ENCODE data around the gene KEAP1. TPM values are rescaled to one million over a fixed set of nuclear protein-coding genes. Genes with fewer than 3 reads are reported as not detected.

The KEAP1 gene
- total and polyA plus RNA-seq, 2 of the 13 experiments (the other 11 are each of a cell fraction or from before 2014, with no cell fraction given), result 56.7 to 72.9 TPM

- TF ChIP-seq, protein P1, sequence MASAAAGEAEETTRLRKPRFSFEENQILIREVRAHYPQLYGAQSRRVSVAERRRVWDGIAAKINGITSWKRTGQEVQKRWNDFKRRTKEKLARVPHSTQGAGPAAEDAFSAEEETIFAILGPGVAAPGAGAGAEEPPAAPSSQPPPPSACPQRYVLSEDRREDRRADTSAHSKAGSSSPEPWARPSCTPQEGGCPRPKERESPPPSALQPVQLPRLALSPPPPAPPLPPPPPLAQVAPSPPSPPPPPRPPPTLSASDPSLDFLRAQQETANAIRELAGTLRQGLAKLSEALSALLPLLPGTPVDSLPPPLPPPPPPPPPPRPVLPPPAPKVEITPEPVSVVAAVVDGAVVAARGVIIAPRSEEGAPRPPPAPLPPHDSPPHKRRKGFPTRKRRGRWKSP (CRISPR knock-in tag; IDR thresholded peaks at IDR 0.05), result no peak; the same call in 1 of the 2 replicates
- peak; percentile 88 for TF ChIP-seq ZSCAN25 (CRISPR knock-in tag; IDR thresholded peaks at IDR 0.05)
- TF ChIP-seq RFX5 (IDR thresholded peaks at IDR 0.05; ENCODE audit: low read depth, low read length), result no peak
- peak; percentile 29; the same call in 1 of the 2 replicates for TF ChIP-seq ZNF547 (CRISPR knock-in tag; IDR thresholded peaks at IDR 0.05)
- peak; percentile 89; the same call in 2 of the 3 replicates for TF ChIP-seq MXI1 (IDR thresholded peaks at IDR 0.05; ENCODE audit: borderline replicate concordance, low read depth, low read length)
- TF ChIP-seq ZNF180 (CRISPR knock-in tag; IDR thresholded peaks at IDR 0.05; ENCODE audit: borderline replicate concordance, low read depth), result no peak
- no peak for TF ChIP-seq TERF1 (CRISPR knock-in tag; IDR thresholded peaks at IDR 0.05)
- peak; percentile 60; the same call in 1 of the 2 replicates for TF ChIP-seq BHLHE40 (IDR thresholded peaks at IDR 0.05; ENCODE audit: low read length)
- no peak; the same call in 1 of the 2 replicates for TF ChIP-seq BRD4 (CRISPR knock-in tag; IDR thresholded peaks at IDR 0.05)
- TF ChIP-seq ZNF746 (CRISPR knock-in tag; IDR thresholded peaks at IDR 0.05), result peak; percentile 33; the same call in 1 of the 2 replicates
- TF ChIP-seq KLF11 (CRISPR knock-in tag; IDR thresholded peaks at IDR 0.05), result 0 out of 2 replicates have a peak, but pooled peaks have one; percentile 11
- TF ChIP-seq YEATS2 (CRISPR knock-in tag; IDR thresholded peaks at IDR 0.05; ENCODE audit: borderline replicate concordance), result no peak; the same call in 1 of the 2 replicates
- no peak for TF ChIP-seq ZFYVE20 (CRISPR knock-in tag; IDR thresholded peaks at IDR 0.05; ENCODE audit: borderline replicate concordance, low read depth)
- TF ChIP-seq ZNF619 (CRISPR knock-in tag; IDR thresholded peaks at IDR 0.05), result no peak
- TF ChIP-seq PLSCR1 (CRISPR knock-in tag; IDR thresholded peaks at IDR 0.05; ENCODE audit: borderline replicate concordance), result peak; percentile 86
- no peak for TF ChIP-seq NR2F1 (CRISPR knock-in tag; IDR thresholded peaks at IDR 0.05)
- peak; percentile 64; the same call in 1 of the 2 replicates for TF ChIP-seq CREBL2 (CRISPR knock-in tag; IDR thresholded peaks at IDR 0.05; ENCODE audit: borderline replicate concordance)
- peak; percentile 36; the same call in 1 of the 2 replicates for TF ChIP-seq MIXL1 (CRISPR knock-in tag; IDR thresholded peaks at IDR 0.05)
- TF ChIP-seq AGO1 (IDR thresholded peaks at IDR 0.05; ENCODE audit: low read depth, low read length, poor library complexity, severe bottlenecking), result peak; percentile 26
- TF ChIP-seq SOX13 (IDR thresholded peaks at IDR 0.05), result no peak
- TF ChIP-seq SOX13 (CRISPR knock-in tag; conservative IDR thresholded peaks at IDR 0.05 in 1 of 2, IDR thresholded peaks at IDR 0.05 in 1 of 2), result peak in 1 of 2 experiments; percentile 45; a peak in 1 of 4 replicates
- peak; percentile 80; the same call in 1 of the 2 replicates for TF ChIP-seq ZSCAN20 (CRISPR knock-in tag; IDR thresholded peaks at IDR 0.05; ENCODE audit: borderline replicate concordance)
- TF ChIP-seq ZNF331 (CRISPR knock-in tag; IDR thresholded peaks at IDR 0.05), result peak; percentile 84
- TF ChIP-seq, protein P2, sequence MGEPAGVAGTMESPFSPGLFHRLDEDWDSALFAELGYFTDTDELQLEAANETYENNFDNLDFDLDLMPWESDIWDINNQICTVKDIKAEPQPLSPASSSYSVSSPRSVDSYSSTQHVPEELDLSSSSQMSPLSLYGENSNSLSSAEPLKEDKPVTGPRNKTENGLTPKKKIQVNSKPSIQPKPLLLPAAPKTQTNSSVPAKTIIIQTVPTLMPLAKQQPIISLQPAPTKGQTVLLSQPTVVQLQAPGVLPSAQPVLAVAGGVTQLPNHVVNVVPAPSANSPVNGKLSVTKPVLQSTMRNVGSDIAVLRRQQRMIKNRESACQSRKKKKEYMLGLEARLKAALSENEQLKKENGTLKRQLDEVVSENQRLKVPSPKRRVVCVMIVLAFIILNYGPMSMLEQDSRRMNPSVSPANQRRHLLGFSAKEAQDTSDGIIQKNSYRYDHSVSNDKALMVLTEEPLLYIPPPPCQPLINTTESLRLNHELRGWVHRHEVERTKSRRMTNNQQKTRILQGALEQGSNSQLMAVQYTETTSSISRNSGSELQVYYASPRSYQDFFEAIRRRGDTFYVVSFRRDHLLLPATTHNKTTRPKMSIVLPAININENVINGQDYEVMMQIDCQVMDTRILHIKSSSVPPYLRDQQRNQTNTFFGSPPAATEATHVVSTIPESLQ (CRISPR knock-in tag; conservative IDR thresholded peaks at IDR 0.05), result no peak
- TF ChIP-seq HDAC1 (CRISPR knock-in tag; IDR thresholded peaks at IDR 0.05), result peak; percentile 69
- no peak for TF ChIP-seq HNF4A (CRISPR knock-in tag; IDR thresholded peaks at IDR 0.05)
Observed at GRCh38 chr19:10502524-10503001, 593 bp downstream of the KEAP1 start (continued).

All from HepG2 (cell line).